ENCODE measurements around the gene ANKRD27. TPM values are rescaled to one million over a fixed set of nuclear protein-coding genes. Genes with fewer than 3 reads are reported as not detected.

Gene ANKRD27
- total RNA-seq, 1 donor from 2014 or later = 15.3 TPM

GRCh38 chr19:32558607-32559228 is 116.3 kb downstream of the ANKRD27 start:
- Mint-ChIP-seq H3K27me3 (ENCODE audit: unreplicated experiment) (no peaks in the 10 kb centered on the region), H3K36me3 (ENCODE audit: unreplicated experiment) (no peaks in the 10 kb centered on the region)
- no peak for DNase-seq

GRCh38 chr19:32555786-32556185 is 119.2 kb downstream of the ANKRD27 start:
- no peaks in the 10 kb centered on the region for H3K36me3 Mint-ChIP-seq (ENCODE audit: unreplicated experiment)
- DNase-seq = no peak
- H3K4me3 Mint-ChIP-seq (ENCODE audit: unreplicated experiment) = no peak overlapping the region
- no peak overlapping the region for H3K27ac Mint-ChIP-seq (ENCODE audit: unreplicated experiment)
- H3K9me3 Mint-ChIP-seq (ENCODE audit: unreplicated experiment) = no peaks in the 10 kb centered on the region
- no peak for TF ChIP-seq CTCF (IDR thresholded peaks at IDR 0.05; ENCODE audit: partially characterized antibody, unreplicated experiment)
- H3K27me3 Mint-ChIP-seq (ENCODE audit: unreplicated experiment) = no peaks in the 10 kb centered on the region
- H3K4me1 Mint-ChIP-seq (ENCODE audit: low read depth, unreplicated experiment) = peaks cover 5% of the 10 kb centered on the region

More at GRCh38 chr19:32558607-32559228, 116.3 kb downstream of the ANKRD27 start:
- Mint-ChIP-seq H3K9me3 (ENCODE audit: unreplicated experiment) (no peaks in the 10 kb centered on the region), H3K4me3 (ENCODE audit: unreplicated experiment) (no peak overlapping the region), H3K4me1 (ENCODE audit: low read depth, unreplicated experiment) (peaks cover 5% of the 10 kb centered on the region), H3K27ac (ENCODE audit: unreplicated experiment) (no peak overlapping the region)
- TF ChIP-seq CTCF (IDR thresholded peaks at IDR 0.05; ENCODE audit: partially characterized antibody, unreplicated experiment) = no peak

- H3K36me3 Mint-ChIP-seq (ENCODE audit: unreplicated experiment) = no peaks in the 10 kb centered on the region
- no peak for TF ChIP-seq CTCF (IDR thresholded peaks at IDR 0.05; ENCODE audit: partially characterized antibody, unreplicated experiment)
- H3K9me3 Mint-ChIP-seq (ENCODE audit: unreplicated experiment) = no peaks in the 10 kb centered on the region
- H3K4me3 Mint-ChIP-seq (ENCODE audit: unreplicated experiment) = no peak overlapping the region
- no peak for DNase-seq
- H3K27ac Mint-ChIP-seq (ENCODE audit: unreplicated experiment) = no peak overlapping the region
- no peaks in the 10 kb centered on the region for H3K27me3 Mint-ChIP-seq (ENCODE audit: unreplicated experiment)
- H3K4me1 Mint-ChIP-seq (ENCODE audit: low read depth, unreplicated experiment) = no peaks in the 10 kb centered on the region
These were observed 124.3 kb downstream of the ANKRD27 start for GRCh38 chr19:32550666-32551065.

Other genes with a start within 250 kb of the ANKRD27 start
- gene PDCD5, start 94.0 kb downstream of the ANKRD27 start, total RNA-seq (ENCODE audit: unreplicated experiment) = 122 TPM
- gene RGS9BP, start 668 bp upstream of the ANKRD27 start, total RNA-seq (ENCODE audit: unreplicated experiment) = not detected
- gene NUDT19, start 16.6 kb upstream of the ANKRD27 start, total RNA-seq (ENCODE audit: unreplicated experiment) = 3.2 TPM
- not detected for gene TDRD12, start 44.6 kb upstream of the ANKRD27 start, total RNA-seq (ENCODE audit: unreplicated experiment)
- 0.64 TPM for gene SLC7A9, start 194.6 kb upstream of the ANKRD27 start, total RNA-seq (ENCODE audit: unreplicated experiment)

All from glutamatergic neuron (in vitro differentiated cells).